ENCODE measurements around the gene LRRTM3.

The LRRTM3 gene

GRCh38 chr10:67141300-67141699 is 215.5 kb downstream of the LRRTM3 start:
- no peak for DNase-seq

- no peak for DNase-seq
These were observed 218.7 kb downstream of the LRRTM3 start for GRCh38 chr10:67144530-67144929.
